ENCODE measurements around the gene SLC9A9.
"Not testable (repeated sequence)": the region's sequence is repeated elsewhere in the genome, so short reads cannot be mapped to it uniquely, and the experiment has no call there.

Gene SLC9A9

GRCh38 chr3:143808030-143808429 lies 40.2 kb downstream of the SLC9A9 start:
- DNase-seq (ENCODE audit: low read depth): no peak
- H3K4me3 ChIP-seq (ENCODE audit: control insufficient read depth, low read depth, low read length): no peak overlapping the region
- TF ChIP-seq, protein P1, sequence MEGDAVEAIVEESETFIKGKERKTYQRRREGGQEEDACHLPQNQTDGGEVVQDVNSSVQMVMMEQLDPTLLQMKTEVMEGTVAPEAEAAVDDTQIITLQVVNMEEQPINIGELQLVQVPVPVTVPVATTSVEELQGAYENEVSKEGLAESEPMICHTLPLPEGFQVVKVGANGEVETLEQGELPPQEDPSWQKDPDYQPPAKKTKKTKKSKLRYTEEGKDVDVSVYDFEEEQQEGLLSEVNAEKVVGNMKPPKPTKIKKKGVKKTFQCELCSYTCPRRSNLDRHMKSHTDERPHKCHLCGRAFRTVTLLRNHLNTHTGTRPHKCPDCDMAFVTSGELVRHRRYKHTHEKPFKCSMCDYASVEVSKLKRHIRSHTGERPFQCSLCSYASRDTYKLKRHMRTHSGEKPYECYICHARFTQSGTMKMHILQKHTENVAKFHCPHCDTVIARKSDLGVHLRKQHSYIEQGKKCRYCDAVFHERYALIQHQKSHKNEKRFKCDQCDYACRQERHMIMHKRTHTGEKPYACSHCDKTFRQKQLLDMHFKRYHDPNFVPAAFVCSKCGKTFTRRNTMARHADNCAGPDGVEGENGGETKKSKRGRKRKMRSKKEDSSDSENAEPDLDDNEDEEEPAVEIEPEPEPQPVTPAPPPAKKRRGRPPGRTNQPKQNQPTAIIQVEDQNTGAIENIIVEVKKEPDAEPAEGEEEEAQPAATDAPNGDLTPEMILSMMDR (conservative IDR thresholded peaks at IDR 0.05; ENCODE audit: control insufficient read depth, insufficient read depth, low read depth, low read length): no peak

DNA sequence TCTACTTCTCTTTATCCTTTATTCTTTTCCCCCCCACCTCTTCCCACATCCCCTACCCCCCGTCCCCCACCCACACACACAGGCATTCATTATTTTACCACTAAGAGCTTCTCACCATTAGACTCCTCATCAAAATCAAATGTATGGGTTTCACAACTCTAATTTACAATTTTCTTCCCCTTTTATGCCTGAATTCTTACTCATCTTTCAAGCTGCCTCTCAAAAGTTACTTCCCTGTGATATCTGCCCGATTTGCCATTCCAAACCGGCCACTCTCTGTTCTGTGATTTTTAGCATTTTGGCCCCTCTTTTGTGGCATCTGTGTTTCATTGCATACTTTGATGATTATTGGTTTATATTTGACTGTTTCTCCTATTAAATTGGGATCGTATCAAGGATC lies 42.2 kb downstream of the SLC9A9 start:
- DNase-seq (ENCODE audit: low read depth): no peak
- H3K4me3 ChIP-seq (ENCODE audit: control insufficient read depth, low read depth, low read length): no peak overlapping the region
- TF ChIP-seq, protein P1 (conservative IDR thresholded peaks at IDR 0.05; ENCODE audit: control insufficient read depth, insufficient read depth, low read depth, low read length): no peak

DNA sequence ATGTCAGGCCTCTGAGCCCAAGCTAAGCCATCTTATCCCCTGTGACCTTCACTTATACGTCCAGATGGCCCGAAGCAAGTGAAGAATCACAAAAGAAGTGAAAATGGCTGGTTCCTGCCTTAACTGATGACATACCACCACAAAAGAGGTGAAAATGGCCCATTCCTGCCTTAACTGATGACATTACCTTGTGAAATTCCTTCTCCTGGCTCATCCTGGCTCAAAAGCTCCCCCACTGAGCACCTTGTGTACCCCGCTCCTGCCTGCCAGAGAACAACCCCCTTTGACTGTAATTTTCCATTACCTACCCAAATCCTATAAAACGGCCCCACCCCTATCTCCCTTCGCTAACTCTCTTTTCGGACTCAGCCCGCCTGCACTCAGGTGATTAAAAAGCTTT lies 42.8 kb downstream of the SLC9A9 start:
- not testable (repeated sequence) for H3K4me3 ChIP-seq (ENCODE audit: control insufficient read depth, low read depth, low read length); DNase-seq (ENCODE audit: low read depth)

GRCh38 chr3:143801046-143801445 lies 47.2 kb downstream of the SLC9A9 start:
- H3K4me3 ChIP-seq (ENCODE audit: control insufficient read depth, low read depth, low read length): not testable (repeated sequence)
- DNase-seq (ENCODE audit: low read depth): peak; percentile 37

DNA sequence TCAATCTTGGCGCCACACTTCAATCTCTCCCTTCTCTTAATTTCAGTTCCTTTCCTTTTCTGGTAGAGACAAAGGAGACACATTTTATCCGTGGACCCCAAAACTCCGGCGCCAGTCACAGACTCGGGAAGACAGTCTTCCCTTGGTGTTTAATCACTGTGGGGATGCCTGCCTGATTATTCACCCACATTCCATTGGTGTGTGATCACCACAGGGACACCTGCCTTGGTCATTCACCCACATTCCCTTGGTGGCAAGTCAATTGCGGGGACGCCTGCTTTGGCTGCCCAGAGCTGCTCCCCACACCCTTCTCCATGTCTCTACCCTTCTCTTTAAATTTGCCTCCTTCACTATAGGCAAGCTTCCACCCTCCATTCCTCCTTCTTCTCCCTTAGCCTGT lies 50.1 kb downstream of the SLC9A9 start:
- DNase-seq (ENCODE audit: low read depth); H3K4me3 ChIP-seq (ENCODE audit: control insufficient read depth, low read depth, low read length): not testable (repeated sequence)

DNA sequence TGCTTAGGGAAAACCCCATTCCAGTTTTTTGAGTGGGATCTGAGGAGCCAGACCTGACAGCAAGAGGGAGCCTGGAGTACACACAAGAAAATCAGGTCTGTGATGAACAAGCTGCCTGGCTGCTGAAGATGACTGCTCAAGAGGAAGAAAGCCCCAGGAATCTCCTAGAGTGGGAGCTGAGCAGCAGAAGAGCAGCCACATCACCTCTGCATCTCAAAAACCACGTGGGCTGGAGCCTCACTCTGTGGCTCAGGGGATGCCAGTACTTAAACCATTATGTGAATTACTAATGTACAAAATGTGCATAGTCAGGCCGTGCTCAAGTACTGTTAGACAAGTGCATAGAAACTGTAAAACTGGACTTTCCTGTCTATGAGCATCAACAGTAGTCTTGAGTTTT lies 52.4 kb downstream of the SLC9A9 start:
- TF ChIP-seq, protein P1 (conservative IDR thresholded peaks at IDR 0.05; ENCODE audit: control insufficient read depth, insufficient read depth, low read depth, low read length): no peak
- no peak overlapping the region for H3K4me3 ChIP-seq (ENCODE audit: control insufficient read depth, low read depth, low read length)
- no peak for DNase-seq (ENCODE audit: low read depth)

- H3K4me3 ChIP-seq (ENCODE audit: control insufficient read depth, low read depth, low read length): no peak overlapping the region
- no peak for DNase-seq (ENCODE audit: low read depth)
- TF ChIP-seq, protein P1 (conservative IDR thresholded peaks at IDR 0.05; ENCODE audit: control insufficient read depth, insufficient read depth, low read depth, low read length): no peak
Measured at GRCh38 chr3:143794793-143795462, 53.3 kb downstream of the SLC9A9 start.

- TF ChIP-seq, protein P1 (conservative IDR thresholded peaks at IDR 0.05; ENCODE audit: control insufficient read depth, insufficient read depth, low read depth, low read length): no peak
- H3K4me3 ChIP-seq (ENCODE audit: control insufficient read depth, low read depth, low read length): no peak overlapping the region
- DNase-seq (ENCODE audit: low read depth): peak; percentile 51
Measured at GRCh38 chr3:143793971-143794370, 54.3 kb downstream of the SLC9A9 start.
